ENCODE measurements around the gene ARPC1B. TPM values are rescaled to one million over a fixed set of nuclear protein-coding genes. Genes with fewer than 3 reads are reported as not detected.

The ARPC1B gene
- total and polyA plus RNA-seq, 2 of the 4 experiments (the other 2 are of a cell fraction) = 351 to 488 TPM

DNA sequence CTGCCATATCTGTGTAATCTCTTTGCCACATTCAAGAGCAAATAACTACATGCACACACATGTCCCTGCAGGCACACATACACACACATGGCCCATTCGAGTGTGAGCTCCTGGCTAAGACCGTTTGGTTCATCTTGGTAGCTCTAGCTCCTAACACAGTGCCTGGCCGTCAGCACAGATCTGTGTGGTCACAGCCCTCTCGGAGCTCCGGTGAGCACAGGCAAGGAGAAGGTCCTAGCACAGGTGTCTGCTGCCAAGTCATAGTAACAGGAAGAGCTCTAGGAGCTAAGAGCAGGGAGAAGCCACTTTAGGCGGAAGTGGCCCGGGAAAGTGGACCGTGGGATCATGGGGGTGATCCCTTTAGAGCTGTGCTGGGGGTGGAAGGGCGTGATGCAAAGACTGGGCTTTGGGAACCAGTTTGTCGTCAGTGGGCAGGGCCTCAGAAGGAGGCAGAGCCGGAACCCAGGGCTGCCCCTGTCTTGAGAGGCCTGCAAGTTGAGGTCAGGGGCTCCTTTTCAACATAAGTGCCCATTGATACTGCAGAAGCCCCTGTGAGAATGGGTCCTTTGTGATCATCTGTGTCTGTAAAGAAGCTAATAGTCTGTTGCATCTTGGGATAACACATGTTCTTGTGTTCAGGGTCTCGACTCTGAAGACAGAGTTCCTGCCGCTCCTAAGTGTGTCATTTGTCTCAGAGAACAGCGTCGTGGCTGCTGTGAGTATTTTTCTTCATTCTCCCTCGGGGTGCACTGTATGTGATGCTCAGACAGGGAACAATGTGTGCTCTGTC lies 16.6 kb upstream of the ARPC1B start:
- dilution Hi-C loops (cut with HindIII; ENCODE audit: low sequenced_read_pairs, unreplicated experiment) = no loop called here
- DNase-seq (no peak), ATAC-seq (ENCODE audit: low read depth) (no peak)
- Histone ChIP-seq H3K4ac (ENCODE audit: low read depth, low read length) (no peak overlapping the region), H3K4me2 (ENCODE audit: low read depth, low read length) (no peak overlapping the region), H4K91ac (ENCODE audit: insufficient read depth, low read depth, low read length) (no peak overlapping the region), H3K18ac (ENCODE audit: low read depth, low read length) (no peak overlapping the region), H4K20me1 (ENCODE audit: insufficient read depth, low read length) (peaks cover 13% of the 10 kb centered on the region), H2BK15ac (ENCODE audit: low read depth, low read length) (no peak overlapping the region), H3K23ac (ENCODE audit: low read depth, low read length) (no peak overlapping the region), H2BK20ac (ENCODE audit: low read depth, low read length) (no peak overlapping the region), H3K9me1 (ENCODE audit: insufficient read depth, low read length) (peaks cover 6% of the 10 kb centered on the region), H4K8ac (ENCODE audit: low read depth in 2 of 2, low read length in 2 of 2) (no peak overlapping the region), H2BK120ac (ENCODE audit: low read depth, low read length) (no peak overlapping the region), H3K27me3 (ENCODE audit: control insufficient read depth, insufficient read depth, low read length) (no peaks in the 10 kb centered on the region), H3K36me3 (ENCODE audit: control insufficient read depth, insufficient read depth, low read length) (peaks cover 46% of the 10 kb centered on the region), H3K56ac (ENCODE audit: extremely low read depth, insufficient read depth, low read length) (no peak overlapping the region), H2AK5ac (ENCODE audit: low read depth, low read length) (no peak overlapping the region), H2AFZ (replicated peaks; ENCODE audit: low read length, poor library complexity) (peak overlapping the region; percentile 8), H3K14ac (replicated peaks; ENCODE audit: low read depth, low read length) (no peak overlapping the region), H3K27ac (ENCODE audit: insufficient read depth, low read length) (no peak overlapping the region), H3K79me1 (ENCODE audit: low read depth in 1 of 2, low read length in 2 of 2) (peaks cover 5 to 21% of the 10 kb centered on the region in 2 experiments), H2BK5ac (ENCODE audit: low read depth, low read length, poor library complexity, severe bottlenecking) (no peak overlapping the region), H3K9me3 (ENCODE audit: control insufficient read depth, insufficient read depth, low read length) (no peaks in the 10 kb centered on the region), H3K4me3 (ENCODE audit: insufficient read depth, low read depth, low read length) (no peak overlapping the region), H2AK9ac (replicated peaks; ENCODE audit: low read depth, low read length, poor library complexity) (peak overlapping the region; percentile 5), H3K9ac (ENCODE audit: low read depth, low read length) (no peak overlapping the region), H4K5ac (ENCODE audit: low read depth, low read length) (no peak overlapping the region), H3K4me1 (ENCODE audit: control insufficient read depth, insufficient read depth, low read length) (0 out of 2 replicates have a peak, but pooled peaks cover 2% of the 10 kb centered on the region)
- TF ChIP-seq CEBPB (IDR thresholded peaks at IDR 0.05; ENCODE audit: low read depth, low read length) = no peak
- no peak for TF ChIP-seq MAZ (IDR thresholded peaks at IDR 0.05; ENCODE audit: borderline replicate concordance, low read depth, low read length)
- no peak for TF ChIP-seq RCOR1 (IDR thresholded peaks at IDR 0.05; ENCODE audit: insufficient replicate concordance, low read length)
- TF ChIP-seq, protein P1, sequence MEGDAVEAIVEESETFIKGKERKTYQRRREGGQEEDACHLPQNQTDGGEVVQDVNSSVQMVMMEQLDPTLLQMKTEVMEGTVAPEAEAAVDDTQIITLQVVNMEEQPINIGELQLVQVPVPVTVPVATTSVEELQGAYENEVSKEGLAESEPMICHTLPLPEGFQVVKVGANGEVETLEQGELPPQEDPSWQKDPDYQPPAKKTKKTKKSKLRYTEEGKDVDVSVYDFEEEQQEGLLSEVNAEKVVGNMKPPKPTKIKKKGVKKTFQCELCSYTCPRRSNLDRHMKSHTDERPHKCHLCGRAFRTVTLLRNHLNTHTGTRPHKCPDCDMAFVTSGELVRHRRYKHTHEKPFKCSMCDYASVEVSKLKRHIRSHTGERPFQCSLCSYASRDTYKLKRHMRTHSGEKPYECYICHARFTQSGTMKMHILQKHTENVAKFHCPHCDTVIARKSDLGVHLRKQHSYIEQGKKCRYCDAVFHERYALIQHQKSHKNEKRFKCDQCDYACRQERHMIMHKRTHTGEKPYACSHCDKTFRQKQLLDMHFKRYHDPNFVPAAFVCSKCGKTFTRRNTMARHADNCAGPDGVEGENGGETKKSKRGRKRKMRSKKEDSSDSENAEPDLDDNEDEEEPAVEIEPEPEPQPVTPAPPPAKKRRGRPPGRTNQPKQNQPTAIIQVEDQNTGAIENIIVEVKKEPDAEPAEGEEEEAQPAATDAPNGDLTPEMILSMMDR (conservative IDR thresholded peaks at IDR 0.05; ENCODE audit: low read depth, low read length) = no peak
- no peak for TF ChIP-seq MXI1 (IDR thresholded peaks at IDR 0.05; ENCODE audit: borderline replicate concordance, low read depth, low read length)
- no peak for TF ChIP-seq RAD21 (IDR thresholded peaks at IDR 0.05; ENCODE audit: low read length)
- no peak for TF ChIP-seq POLR2A (IDR thresholded peaks at IDR 0.05; ENCODE audit: low read depth, low read length)
- TF ChIP-seq BHLHE40 (IDR thresholded peaks at IDR 0.05; ENCODE audit: low read depth, low read length) = no peak
- TF ChIP-seq RFX5 (IDR thresholded peaks at IDR 0.05; ENCODE audit: low read depth, low read length) = no peak
- TF ChIP-seq NFE2L2 (IDR thresholded peaks at IDR 0.05; ENCODE audit: low read depth, low read length) = no peak
- TF ChIP-seq, protein P2, sequence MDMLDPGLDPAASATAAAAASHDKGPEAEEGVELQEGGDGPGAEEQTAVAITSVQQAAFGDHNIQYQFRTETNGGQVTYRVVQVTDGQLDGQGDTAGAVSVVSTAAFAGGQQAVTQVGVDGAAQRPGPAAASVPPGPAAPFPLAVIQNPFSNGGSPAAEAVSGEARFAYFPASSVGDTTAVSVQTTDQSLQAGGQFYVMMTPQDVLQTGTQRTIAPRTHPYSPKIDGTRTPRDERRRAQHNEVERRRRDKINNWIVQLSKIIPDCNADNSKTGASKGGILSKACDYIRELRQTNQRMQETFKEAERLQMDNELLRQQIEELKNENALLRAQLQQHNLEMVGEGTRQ (IDR thresholded peaks at IDR 0.05; ENCODE audit: low read depth, low read length) = no peak
- no TSS peak for BruUV-seq (replicated peaks)
- in situ Hi-C loops (cut with MboI; ENCODE audit: low sequenced_read_pairs) = no loop called here
- CTCF ChIA-PET = interaction anchor here (0.7 kb wide), 1 partner anchor 249 kb away, joined by 4 read pairs; no protein-coding TSS in a partner anchor
- WGBS, 2 experiments (ENCODE audit: extremely low coverage in 2 of 2, insufficient read length in 1 of 2) = 100% methylated on average over 9 of the region's 16 CpGs; no CpG with 5 or more reads in 1 of the 2 experiments
- POLR2A ChIA-PET (ENCODE audit: unreplicated experiment) = interaction anchor here (0.5 kb wide), 1 partner anchor 21 kb away, joined by 3 read pairs; no protein-coding TSS in a partner anchor
- intact Hi-C loops (cut with micrococcal nuclease) = no loop called here
